Activated CD8-positive, alpha-beta memory T cell treated with anti-CD3 and anti-CD28 coated beads, Interleukin-2, amount 50 U/mL, for 24 hours (primary cell): ENCODE results near the gene MAZ.
"Not testable (repeated sequence)": the region's sequence is repeated elsewhere in the genome, so short reads cannot be mapped to it uniquely, and the experiment has no call there.

Source experiments
- DNase-seq: peaks from one replicate; pipeline ENCODE4 v3.0.0-alpha.2; 2020; ENCODE audit errors: extremely low read depth

Gene MAZ

DNA sequence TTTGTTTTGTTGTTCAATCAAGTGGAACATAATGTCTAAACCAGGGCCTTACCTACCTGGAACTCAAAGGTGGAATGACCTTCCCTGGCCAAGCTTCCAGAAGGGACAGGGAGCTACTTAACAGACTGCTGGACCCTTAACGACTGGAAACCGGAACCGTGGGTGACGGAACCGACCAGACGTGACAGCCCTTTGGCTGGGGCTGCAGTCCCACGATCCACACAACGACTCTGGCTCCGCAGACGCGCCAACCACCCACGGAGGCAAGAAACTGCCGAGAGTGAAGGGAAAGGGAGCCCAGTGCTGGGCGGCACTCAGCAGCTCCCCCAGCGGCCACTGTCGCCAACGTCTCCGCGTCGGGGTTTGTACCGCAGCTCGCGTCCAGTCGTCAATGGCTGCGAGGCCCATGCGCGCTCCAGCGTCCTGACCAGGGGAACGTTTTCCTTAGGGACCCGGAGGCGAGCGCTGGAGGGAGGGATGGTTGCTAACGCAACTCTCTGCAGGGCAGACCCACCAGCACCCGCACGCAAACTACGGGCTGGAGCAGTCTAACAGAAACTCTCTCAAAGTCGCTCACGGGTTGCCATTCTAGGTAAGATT is 21.3 kb upstream of the MAZ start:
- DNase-seq, result no peak

DNA sequence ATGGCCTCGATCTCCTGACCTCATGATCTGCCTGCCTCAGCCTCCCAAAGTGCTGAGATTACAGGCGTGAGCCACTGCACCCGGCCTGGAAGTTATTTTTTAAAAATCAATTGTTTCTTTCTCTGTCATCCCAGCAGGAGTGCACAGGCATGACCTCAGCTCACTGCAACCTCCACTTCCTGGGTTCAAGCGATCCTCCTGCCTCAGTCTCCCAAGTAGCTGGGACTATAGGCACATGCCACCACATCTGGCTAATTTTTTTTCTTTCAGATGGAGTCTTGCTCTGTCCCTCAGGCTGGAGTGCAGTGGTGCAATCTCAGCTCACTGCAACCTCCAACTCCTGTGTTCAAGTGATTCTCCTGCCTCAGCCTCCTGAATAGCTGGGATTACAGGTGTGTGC is 19.2 kb upstream of the MAZ start:
- not testable (repeated sequence) for DNase-seq

GRCh38 chr16:29789775-29790182 is 16.6 kb upstream of the MAZ start:
- DNase-seq, result no peak

- DNase-seq, result peak; percentile 99
Measured at GRCh38 chr16:29790183-29790948, 16.0 kb upstream of the MAZ start, which contains the start of gene KIF22. KIF22 (plus strand) TSS chr16:29790751; CDS start chr16:29790760, 9 bp downstream.

DNA sequence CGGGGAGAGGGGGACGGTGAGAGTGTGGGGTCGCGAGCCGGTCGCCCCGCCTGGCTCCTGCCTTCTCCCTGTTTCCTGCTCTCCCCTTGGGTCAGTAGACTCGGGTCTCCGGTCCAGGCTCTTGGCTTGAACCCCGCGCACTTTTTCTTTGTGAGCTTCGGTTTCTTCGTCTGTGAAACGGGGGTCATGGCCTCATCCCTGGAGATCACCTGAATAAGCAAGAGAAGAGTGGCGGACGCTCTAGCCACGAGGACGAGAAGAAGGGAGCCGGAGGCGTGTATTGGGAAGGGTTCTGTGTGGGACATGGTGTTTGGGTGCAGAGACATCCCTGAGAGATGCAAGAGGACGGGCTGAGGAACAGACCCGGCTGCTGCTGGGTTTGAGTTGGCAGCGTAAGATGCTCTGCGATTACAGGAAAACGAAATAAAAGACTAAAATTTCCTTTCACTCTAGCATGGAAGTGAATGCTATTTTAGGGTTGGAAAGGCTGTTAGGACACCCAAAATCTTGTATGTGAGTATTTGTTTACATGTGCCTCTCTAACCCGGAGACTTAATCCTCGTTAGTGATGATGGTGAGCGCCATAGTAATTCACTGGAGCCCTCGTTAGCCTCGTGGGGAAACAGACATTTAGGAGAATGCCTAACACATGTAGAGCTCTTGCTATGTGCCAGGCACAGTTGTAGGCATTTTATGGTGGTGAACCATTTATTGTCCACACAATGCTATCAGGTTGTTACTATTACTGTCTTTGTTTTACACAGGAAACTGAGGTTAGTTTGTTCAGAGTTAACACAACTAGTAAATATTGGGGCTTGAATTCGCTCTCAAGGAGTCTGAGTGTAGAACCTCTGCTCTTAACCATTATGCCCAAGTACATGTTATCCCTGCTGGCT is 15.1 kb upstream of the MAZ start:
- DNase-seq, result no peak

DNA sequence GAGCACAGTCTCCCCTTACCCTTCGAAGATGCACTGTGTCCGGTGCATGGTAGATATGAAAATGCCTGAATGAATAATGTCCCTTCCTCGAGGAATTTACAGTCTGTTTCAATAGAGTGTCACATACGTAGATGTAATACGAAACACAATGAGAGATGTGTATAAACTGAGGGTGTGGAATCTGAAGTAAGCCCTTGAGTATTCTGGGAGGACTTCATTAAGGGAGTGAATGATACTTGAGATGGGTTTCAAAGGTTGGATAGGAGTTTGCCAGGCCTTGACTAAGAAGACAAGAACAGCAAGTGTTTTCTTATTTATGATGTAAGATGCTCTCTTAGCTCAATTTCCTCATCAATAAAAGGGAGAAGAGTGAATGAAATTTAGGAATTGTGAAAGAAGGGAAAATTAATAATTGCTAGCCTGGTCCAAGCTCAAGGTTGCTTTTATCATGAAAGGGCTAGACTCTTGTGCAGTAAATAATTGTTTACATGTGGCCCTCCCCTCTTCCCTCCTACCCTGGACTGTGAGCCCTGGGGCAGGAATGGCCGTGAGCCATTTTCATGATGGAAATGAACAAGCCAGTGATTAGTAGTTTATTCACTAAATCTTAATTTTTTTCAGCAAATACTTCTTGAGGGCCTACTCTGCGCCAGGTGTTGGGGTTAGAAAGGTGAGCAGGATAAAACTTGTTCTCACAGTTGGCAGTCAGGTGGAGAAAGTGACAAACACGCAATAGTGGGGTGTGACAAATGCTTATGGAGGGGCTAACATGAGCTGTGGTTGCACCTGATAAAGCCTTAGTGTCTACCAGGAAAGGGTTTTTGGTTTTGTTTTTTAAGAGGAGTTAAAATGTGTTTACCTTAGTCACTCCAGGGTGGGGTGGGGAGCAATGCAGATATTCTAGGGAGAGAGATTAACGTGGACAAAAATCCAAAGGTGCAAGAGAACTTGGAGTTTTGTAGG is 14.2 kb upstream of the MAZ start:
- DNase-seq, result no peak

GRCh38 chr16:29793153-29793552 is 13.2 kb upstream of the MAZ start:
- DNase-seq, result not testable (repeated sequence)

DNA sequence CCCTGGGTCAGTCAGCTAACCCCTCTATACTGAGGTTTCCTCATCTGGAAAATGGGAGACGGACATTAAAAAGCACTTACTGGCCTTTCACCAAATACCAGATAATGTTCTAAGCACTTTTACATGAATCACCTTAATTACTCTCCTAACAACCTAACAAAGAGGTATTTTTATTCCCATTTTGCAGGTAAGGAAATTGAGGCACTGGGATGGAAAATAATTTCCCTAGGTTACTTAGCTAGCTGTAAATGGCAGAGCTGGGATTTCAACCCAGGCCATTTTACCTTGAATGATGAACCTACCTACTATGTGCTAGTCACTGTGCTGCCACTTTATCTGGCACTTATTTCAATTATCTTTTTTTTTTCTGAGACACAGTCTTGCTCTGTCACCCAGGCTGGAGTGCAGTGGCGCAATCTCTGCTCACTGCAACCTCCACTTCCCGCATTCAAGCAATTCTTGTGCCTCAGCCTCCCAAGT is 12.1 kb upstream of the MAZ start:
- DNase-seq, result no peak

DNA sequence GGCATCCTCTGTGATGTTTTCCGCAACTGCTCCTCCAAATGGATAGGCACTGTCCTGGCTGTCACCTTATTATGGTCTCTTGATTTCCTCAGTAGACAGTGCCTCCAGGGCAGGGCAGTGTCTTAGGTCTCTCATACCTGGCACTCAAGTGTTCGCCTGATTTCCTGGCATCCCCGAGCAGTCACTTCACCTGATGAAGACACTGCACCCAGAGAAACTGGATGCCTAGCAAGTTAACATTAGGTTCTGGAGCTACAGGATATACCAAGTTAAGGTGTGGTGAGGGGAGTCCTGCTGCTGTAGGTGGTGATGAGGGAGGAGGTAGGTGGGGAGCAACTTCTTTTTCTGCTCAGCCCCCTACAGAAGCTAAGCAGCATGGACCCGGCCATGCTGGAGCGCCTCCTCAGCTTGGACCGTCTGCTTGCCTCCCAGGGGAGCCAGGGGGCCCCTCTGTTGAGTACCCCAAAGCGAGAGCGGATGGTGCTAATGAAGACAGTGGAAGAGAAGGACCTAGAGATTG is 3.9 kb upstream of the MAZ start:
- DNase-seq, result no peak

DNA sequence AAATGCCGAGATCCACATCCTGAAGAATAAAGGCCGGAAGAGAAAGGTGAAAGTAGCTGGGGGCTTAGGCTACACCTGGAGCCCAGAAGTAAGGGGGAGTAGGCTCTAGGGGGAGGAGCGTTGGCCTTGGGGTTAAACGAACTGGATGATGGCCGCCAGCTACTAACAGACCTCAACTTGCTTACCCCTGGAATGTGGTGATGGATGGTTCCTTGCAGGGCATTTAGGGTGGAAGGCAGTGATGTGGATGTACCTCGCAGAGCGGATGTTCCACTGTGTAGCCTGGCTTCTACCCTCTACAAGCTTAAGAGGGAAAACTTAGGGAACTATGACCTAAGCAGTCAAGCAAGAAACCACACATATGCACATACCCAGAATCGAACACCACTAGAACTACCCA is 2.3 kb upstream of the MAZ start:
- no peak for DNase-seq

DNA sequence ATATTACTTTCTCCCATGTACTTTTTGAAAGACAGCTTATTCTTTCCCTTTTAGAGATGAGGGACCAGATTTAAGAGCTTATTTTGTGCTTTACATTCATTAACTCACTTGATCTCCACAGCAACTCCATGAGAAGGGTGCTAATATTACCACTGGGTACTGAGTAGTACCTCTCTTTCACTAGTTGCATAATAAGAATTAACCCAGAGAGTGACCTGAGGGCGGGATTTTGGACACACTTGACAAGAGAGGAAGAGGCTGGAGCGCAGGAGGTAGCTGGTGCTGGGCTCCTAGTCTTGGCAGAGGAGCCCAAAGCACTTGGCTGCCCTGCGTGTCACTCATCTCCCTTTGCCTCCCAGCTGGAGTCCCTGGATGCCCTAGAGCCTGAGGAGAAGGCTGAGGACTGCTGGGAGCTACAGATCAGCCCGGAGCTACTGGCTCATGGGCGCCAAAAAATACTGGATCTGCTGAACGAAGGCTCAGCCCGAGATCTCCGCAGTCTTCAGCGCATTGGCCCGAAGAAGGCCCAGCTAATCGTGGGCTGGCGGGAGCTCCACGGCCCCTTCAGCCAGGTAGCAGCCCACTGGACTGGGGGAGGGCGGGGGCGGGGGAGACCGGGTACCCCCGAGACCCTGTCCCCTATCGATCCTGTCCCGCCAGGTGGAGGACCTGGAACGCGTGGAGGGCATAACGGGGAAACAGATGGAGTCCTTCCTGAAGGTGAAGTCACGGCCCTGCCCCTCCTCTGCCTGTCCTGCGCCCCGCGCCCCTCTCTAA is 1.7 kb upstream of the MAZ start:
- no peak for DNase-seq

- DNase-seq, result peak; percentile 95
Measured at GRCh38 chr16:29805232-29806098, 864 bp upstream of the MAZ start.

DNA sequence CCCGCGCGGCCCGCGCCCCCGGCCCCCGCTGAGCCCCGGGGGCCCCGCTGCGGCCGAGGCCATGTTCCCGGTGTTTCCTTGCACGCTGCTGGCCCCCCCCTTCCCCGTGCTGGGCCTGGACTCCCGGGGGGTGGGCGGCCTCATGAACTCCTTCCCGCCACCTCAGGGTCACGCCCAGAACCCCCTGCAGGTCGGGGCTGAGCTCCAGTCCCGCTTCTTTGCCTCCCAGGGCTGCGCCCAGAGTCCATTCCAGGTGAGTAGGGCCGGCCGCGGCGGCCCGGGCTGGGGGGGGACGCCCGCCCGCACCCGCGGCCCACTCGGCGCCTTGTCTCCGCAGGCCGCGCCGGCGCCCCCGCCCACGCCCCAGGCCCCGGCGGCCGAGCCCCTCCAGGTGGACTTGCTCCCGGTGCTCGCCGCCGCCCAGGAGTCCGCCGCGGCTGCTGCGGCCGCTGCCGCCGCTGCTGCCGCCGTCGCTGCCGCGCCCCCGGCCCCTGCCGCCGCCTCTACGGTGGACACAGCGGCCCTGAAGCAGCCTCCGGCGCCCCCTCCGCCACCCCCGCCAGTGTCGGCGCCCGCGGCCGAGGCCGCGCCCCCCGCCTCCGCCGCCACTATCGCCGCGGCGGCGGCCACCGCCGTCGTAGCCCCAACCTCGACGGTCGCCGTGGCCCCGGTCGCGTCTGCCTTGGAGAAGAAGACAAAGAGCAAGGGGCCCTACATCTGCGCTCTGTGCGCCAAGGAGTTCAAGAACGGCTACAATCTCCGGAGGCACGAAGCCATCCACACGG is 504 bp downstream of the MAZ start:
- DNase-seq, result no peak

DNA sequence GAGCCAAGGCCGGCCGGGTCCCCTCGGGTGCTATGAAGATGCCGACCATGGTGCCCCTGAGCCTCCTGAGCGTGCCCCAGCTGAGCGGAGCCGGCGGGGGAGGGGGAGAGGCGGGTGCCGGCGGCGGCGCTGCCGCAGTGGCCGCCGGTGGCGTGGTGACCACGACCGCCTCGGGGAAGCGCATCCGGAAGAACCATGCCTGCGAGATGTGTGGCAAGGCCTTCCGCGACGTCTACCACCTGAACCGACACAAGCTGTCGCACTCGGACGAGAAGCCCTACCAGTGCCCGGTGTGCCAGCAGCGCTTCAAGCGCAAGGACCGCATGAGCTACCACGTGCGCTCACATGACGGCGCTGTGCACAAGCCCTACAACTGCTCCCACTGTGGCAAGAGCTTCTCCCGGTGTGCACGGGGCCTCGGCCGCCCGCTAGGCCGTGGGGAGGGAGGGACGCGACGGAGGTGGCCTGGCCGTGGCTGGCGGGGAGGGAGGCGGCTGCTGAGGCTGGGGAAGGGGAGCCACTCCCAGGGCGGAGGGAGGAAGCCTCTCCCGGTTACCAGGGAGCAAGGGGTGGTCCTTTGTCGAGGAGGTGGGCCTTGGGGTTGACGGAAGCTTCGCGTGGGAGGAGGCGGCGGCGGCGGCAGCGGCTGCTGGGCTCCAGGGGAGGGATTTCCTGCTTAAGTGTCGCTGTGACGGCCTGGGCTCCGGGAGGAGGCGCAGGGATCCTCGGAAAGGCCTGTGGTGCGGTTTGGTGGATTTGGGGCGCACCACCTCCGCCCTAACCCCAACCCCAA is 1.3 kb downstream of the MAZ start:
- DNase-seq, result no peak

- DNase-seq, result no peak
Measured at GRCh38 chr16:29808219-29808900, 2.0 kb downstream of the MAZ start.

DNA sequence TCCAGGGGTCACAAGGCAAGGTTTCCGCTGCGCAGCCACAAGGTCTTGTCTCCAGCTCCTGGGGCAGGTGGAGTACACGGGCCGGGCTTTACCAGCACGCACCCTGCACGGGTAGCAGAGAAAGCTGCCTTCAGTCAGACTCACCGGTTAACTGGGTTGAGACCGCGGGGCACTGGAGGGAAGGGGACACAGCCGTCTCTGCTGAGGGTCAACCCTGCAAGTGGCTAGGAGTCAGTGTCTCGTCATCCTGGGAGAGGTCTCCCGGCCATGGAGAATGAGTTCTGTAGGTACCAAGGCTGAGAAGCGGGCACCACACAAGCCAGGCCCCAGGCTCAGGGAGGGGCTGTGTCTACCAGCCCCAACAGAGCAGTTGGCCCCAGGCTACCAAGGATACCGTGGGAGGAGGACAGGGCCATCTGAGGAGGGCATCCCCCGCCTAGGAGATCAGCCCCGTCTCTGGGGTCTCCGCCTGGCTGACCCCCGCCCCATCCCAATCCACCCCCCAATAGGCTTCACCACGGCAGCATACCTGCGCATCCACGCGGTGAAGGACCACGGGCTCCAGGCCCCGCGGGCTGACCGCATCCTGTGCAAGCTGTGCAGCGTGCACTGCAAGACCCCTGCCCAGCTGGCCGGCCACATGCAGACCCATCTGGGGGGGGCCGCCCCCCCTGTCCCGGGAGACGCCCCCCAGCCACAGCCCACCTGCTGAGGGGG is 2.9 kb downstream of the MAZ start:
- no peak for DNase-seq
